GM18868 (cell line): ENCODE measurements around the gene TDRKH.
"Not testable (repeated sequence)": the region's sequence is repeated elsewhere in the genome, so short reads cannot be mapped to it uniquely, and the experiment has no call there.

Experiments used
- ATAC-seq: cut with Tn5 transposase; IDR thresholded peaks from one replicate; pipeline ENCODE4 v1.9.1; 2021; ENCODE audit warnings: mild to moderate bottlenecking, moderate library complexity; ENCODE audit not compliant: unreplicated experiment

Gene TDRKH

GRCh38 chr1:151803915-151804314 lies 13.6 kb upstream of the TDRKH start:
- ATAC-seq = no peak

- ATAC-seq = no peak
Measured at GRCh38 chr1:151803164-151803563, 12.9 kb upstream of the TDRKH start.

GRCh38 chr1:151802372-151802771 lies 12.1 kb upstream of the TDRKH start:
- ATAC-seq = no peak

- no peak for ATAC-seq
Measured at GRCh38 chr1:151801846-151802245, 11.5 kb upstream of the TDRKH start.

GRCh38 chr1:151801310-151801820 lies 11.1 kb upstream of the TDRKH start:
- ATAC-seq = no peak

- no peak for ATAC-seq
Measured at GRCh38 chr1:151800830-151801229, 10.5 kb upstream of the TDRKH start.

- no peak for ATAC-seq
Measured at GRCh38 chr1:151799179-151800022, 9.1 kb upstream of the TDRKH start.

GRCh38 chr1:151798571-151798970 lies 8.3 kb upstream of the TDRKH start:
- no peak for ATAC-seq

- ATAC-seq = no peak
Measured at GRCh38 chr1:151790940-151791651, 796 bp upstream of the TDRKH start.

GRCh38 chr1:151787689-151788088 lies 2.6 kb downstream of the TDRKH start:
- no peak for ATAC-seq

- no peak for ATAC-seq
Measured at GRCh38 chr1:151783796-151784195, 6.5 kb downstream of the TDRKH start.

GRCh38 chr1:151782741-151783140 lies 7.6 kb downstream of the TDRKH start:
- no peak for ATAC-seq

- not testable (repeated sequence) for ATAC-seq
Measured at GRCh38 chr1:151782026-151782425, 8.3 kb downstream of the TDRKH start.

GRCh38 chr1:151780736-151781135 lies 9.6 kb downstream of the TDRKH start:
- not testable (repeated sequence) for ATAC-seq

GRCh38 chr1:151779852-151780251 lies 10.4 kb downstream of the TDRKH start:
- no peak for ATAC-seq

- ATAC-seq = no peak
Measured at GRCh38 chr1:151777317-151777716, 13.0 kb downstream of the TDRKH start.

- ATAC-seq = no peak
Measured at GRCh38 chr1:151776665-151777062, 13.6 kb downstream of the TDRKH start.

- no peak for ATAC-seq
Measured at GRCh38 chr1:151775894-151776664, 14.2 kb downstream of the TDRKH start.

- ATAC-seq = no peak
Measured at GRCh38 chr1:151774256-151774922, 15.9 kb downstream of the TDRKH start.

- no peak for ATAC-seq
Measured at GRCh38 chr1:151773702-151774101, 16.6 kb downstream of the TDRKH start.

GRCh38 chr1:151769270-151769669 lies 21.0 kb downstream of the TDRKH start:
- not testable (repeated sequence) for ATAC-seq
